Sigmoid colon (tissue), 3 donors: ENCODE results near the gene NRG3.

ENCODE experiments used
- CTCF ChIP-seq, 4 experiments: fragments of 450-650 bp in 3 of 4; fragments of 200-600 bp in 1 of 4; IDR thresholded peaks; one replicate each; pipeline ENCODE4 v1.5.1; 2016 to 2019; ENCODE audit warnings: antibody characterized with exemption in 4 of 4, mild to moderate bottlenecking in 3 of 4, moderate library complexity in 2 of 4
- POLR2A ChIP-seq, 2 donors: fragments of 450-650 bp; IDR thresholded peaks; one replicate each; pipeline ENCODE4 v1.6.1; 2016; ENCODE audit warnings: antibody characterized with exemption in 2 of 2, mild to moderate bottlenecking in 2 of 2, moderate library complexity in 2 of 2

DNA sequence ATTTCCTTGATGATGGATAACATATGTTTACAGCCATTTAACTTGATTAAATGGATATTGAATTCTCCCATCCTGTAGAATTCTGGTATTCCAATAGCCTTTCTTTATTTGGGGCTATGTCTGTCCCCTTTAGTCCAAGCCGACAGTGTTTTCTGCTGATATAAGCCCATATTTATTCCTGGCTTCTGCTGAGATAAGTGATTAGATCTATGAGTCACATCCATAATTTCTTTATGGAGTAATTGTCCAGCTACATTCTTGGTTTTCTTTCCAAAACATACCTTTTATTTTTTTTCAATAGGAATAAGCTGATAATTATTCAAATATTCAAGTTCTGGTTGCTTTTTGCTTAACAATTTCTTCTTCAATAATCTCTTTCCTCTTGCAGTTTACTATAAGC is 106.7 kb downstream of the NRG3 start:
- TF ChIP-seq CTCF (IDR thresholded peaks at IDR 0.05) = no peak
- TF ChIP-seq POLR2A (IDR thresholded peaks at IDR 0.05) = no peak
